HG02885 (cell line): ENCODE data around the gene RBM39.
A peak's percentile ranks its signal among the peaks of the same experiment; 100 is the strongest.
"Not testable (repeated sequence)": the region's sequence is repeated elsewhere in the genome, so short reads cannot be mapped to it uniquely, and the experiment has no call there.

ENCODE experiments used
- ATAC-seq: cut with Tn5 transposase; IDR thresholded peaks from one replicate; pipeline ENCODE4 v1.9.1; 2021; ENCODE audit warnings: mild to moderate bottlenecking; ENCODE audit not compliant: unreplicated experiment, poor library complexity

RBM39 gene

DNA sequence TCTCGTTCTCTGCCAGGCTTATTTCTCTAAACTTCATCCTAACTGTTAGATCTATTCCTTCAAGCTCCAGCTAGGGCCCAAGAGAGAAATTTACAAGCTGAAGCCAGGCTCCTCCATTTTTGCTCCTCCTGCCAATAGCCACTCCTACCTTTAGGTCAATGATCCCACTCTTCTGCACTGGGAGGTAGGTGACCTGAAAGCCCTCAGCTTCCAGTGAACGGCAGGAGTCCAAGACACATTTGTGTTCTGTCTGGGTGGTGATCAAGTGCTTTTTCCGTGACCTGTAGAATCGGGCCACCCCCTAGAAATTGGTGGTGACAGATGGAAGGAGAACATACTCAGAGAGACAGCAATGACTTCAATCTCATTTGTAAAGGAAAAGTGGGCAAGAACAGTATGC, 51.8 kb downstream of the RBM39 start:
- ATAC-seq = no peak

DNA sequence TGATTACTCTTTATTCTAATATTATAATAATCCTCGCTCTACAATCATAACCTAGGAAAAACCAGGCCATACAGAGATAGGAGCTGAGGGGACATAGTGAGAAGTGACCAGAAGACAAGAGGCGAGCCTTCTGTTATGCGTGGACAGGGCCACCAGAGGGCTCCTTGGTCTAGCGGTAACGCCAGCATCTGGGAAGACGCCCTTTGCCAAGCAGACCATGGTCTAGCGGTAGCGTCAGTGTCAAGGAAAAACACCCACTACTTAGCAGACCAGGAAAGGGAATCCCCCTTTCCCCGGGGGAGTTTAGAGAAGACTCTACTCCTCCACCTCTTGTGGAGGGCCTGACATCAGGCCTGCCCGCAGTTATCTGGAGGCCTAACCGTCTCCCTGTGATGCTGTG, 55.2 kb downstream of the RBM39 start:
- not testable (repeated sequence) for ATAC-seq

DNA sequence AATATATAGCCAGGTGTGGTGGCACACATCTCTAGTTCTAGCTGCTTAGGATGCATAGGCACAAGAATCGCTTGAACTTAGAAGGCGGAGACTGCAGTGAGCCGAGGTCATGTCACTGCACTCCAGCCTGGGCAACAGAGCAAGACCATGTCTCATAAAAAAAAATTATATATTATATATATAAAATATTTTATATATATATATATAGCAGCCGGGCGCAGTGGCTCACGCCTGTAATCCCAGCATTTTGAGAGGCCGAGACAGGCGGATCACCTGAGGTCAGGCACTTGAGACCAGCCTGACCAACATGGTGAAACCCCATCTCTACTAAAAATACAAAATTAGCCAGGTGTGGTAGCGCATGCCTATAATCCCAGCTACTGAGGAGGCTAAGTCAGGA, 56.7 kb downstream of the RBM39 start:
- not testable (repeated sequence) for ATAC-seq

DNA sequence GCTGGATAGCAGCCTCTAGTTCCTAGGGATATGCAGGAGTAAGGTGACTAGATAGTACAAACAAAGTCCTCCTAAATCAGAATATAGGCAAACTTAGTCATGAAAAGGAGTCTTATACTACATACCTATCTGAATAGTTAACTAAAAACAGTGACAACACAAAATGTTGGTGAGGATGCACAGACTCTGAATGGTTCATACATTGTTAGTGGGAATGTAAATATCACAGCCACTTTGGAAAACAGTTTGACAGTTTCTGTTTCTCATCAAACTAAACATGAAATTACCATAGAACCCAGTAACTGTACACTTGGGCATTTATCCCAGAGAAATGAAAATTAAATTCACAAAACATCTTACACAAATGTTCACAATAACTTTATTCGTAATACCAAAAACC, 60.1 kb downstream of the RBM39 start:
- no peak for ATAC-seq

DNA sequence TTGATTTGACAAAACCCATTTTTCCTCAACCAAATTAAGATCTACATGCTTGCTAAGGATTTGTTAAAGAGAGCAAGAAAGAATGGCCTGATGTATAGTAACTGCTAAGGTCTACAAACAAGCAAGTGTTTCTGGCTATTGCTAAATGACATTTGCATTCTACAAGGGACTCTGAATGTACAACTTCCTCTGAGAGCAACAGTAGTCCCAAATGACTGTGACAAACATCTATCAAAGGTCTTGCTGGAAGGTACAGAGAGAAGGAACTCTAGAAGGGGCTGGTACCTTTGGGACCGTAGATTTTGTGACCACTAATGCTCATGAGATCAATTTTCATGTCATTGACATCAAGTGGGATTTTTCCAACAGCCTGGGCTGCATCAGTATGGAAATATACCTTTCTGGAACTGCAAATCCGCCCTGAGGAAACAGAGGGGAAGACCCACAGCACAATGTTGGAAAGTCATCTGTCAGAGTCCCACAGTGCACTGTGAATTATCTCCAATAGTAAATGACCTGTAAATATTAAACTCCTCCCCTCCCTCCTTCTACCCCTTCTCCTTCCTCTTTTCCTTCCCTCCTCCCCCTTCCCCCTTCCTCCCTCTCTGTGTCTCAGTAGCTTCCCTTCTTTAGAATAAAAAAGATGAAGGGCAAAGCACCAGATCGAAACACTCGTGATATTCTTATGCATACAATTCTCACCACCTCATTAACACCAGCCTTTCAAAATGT, 61.4 kb downstream of the RBM39 start:
- ATAC-seq = no peak

DNA sequence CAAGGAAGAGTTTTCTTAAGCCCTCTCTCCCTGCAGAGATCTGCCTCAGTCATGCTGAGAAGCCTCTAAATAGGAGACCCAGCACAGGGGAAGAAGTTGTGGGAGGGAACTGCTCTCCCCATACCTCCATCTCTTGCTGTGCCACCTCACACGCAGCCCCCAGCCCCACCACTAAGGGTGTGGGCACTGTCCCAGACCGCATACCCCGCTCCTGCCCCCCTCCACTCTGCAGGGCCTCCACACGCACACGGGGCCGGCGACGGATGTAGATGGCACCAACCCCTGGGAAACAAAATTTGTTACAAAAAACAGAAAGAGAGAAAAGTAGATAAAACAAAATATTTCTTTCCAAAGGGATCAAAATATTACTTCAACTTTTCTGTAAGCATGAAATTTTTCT, 67.1 kb downstream of the RBM39 start:
- no peak for ATAC-seq

DNA sequence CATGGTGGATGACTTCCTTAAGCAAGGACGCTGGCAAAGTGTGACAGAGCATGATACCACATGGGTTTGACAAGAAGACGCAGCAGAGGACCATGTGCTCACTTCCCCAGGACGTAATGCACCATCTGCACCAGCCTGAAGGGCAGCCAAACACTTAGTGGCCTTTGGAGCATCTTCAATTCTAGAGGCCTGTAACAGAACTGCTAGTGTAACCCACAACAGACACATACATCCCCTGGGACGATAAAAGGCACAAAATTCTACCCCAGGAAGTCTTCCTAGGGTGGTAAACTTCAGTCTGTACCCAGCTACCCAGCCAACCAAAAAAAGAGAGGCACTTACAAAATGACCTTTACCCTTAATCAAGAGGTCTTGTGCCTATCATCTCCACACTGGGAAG, 68.2 kb downstream of the RBM39 start:
- ATAC-seq = no peak

DNA sequence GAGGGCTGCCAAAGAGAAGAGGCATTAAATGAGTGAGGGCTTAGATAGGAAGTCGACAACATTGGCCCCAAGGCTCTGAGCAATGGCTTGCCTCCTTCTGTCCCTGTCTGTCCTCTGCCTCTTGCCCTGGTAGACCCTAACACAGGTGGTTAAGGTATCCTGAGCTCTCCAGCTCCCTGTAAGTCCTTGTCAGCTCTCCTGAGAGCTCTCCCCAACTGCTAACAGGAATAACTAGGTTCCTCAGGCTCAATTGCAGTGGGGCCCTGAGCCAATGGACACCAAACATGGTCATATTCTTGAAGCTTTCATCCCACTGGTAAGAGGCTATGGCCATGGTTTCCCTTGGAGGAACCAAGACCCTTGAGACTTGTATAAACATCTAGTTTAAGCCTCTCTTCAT, 72.4 kb downstream of the RBM39 start:
- ATAC-seq = no peak

DNA sequence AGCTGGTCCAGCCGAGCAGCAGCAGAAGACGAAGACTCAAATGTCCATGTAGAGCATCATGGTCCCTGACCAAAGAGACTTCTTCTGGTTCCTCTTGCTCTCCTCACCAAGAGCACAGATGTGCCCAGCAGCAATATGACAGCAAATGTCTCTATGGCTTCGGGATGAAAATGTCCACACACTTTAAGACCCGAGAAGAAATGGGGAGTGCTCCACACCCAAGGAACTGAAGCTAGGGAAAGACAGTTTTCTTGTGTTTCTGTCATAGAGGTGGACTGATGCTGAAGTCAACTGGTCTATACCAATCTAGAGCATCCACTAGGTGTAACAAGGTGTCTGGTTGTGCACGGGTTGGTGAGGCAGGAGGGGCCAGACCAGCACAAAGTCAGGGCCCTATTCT, 72.8 kb downstream of the RBM39 start:
- ATAC-seq = no peak

DNA sequence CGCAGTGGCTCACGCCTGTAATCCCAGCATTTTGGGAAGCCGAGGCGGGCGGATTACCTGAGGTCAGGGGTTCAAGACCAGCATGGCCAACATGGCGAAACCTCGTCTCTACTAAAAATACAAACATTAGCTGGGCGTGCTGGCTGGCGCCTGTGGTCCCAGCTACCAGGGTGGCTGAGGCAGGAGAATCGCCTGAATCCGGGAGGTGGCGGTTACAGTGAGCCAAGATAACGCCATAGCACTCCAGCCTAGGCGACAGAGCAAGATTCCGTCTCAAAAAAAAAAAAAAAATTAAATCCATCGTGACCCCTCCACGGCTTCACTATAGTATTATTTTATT, 76.1 kb downstream of the RBM39 start:
- no peak for ATAC-seq

DNA sequence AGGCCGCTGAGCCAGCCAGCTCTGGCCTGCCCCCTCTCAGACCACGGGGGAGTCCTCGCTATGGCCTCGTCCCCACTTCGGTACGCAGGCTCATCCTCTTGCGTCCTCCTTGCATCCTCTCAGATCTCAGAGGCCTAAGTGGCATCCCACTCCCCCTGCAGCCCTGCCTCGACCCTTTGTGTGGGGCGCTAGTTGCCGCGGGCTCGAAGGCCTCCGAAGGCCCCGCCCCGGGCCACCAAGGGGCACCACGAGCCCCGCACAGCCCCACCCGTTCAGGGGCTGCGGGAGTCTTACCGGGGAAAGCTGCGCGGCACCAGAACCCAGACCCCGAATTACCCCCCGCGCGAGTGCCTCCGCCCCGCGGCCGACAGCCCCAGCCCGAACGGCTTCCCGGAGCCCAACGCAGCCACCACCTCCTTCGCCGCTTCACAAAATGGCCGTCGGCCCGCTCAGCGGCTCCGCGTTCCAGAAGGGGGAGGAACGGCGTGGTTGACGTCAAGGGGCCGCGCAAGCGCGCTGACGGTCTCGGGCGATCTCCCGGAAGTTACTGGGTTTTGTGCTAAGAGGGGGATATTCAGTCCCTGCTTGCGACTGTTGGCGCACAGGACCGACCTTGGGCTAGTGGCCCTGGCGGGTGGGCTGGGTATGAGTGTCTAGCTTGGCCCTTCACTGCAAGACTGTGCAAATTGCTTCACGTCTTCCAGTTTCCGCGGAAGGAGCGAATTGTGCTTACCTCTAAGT, 77.4 kb downstream of the RBM39 start, which contains the start of the genes CPNE1 and RBM12:
CPNE1 (minus strand) TSS at position 435 of the 741 bp plus-strand sequence. CDS start 31,977 bp downstream, outside the sequence.
RBM12 (minus strand) TSS at position 435 of the 741 bp plus-strand sequence. CDS start 9,578 bp downstream, outside the sequence.
- peak; percentile 83 for ATAC-seq

DNA sequence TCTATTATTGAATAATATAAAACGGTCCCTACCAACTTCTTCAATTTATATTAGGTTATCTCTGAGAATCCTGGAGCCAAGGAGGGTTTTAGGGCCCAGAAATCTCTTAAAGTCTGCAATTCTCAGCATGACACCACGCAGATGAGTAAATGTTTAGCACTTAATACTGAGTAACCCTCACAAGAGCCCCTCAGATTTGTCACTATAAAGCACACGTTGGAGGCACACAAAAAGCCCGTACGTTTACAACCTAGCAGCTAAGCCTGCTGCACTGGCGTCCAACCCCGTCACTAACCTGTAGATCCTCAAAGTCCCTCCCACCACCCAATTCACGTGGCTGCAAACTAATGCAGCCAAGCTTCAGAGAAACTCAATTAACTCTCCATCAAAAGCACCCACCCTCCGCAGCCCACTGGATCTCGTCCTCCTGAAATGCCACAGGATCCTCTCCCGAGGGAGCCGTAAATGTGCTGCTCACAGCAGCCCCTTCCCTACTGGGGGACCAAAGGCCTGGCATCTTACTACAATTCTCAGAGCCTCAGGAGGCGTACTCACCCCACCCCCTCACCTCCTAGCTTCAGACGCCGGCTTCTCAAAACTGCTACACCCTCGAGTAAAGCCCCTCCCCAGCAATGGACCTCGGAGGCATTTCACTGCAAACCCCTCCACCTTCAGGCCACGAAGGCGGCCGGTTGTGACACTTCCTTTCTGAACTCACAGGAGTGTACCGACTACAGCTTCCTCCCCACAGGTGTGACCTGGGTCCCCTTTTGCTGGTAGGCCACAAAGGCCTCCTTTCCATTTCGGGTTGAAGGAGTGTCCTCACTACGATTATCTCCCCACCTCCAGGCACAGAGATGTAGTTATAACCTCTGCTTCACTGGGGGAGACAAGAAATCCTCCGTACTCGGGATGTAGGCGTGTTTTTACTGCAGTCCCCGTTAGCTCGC, 78.3 kb downstream of the RBM39 start:
- ATAC-seq = peak; percentile 31

DNA sequence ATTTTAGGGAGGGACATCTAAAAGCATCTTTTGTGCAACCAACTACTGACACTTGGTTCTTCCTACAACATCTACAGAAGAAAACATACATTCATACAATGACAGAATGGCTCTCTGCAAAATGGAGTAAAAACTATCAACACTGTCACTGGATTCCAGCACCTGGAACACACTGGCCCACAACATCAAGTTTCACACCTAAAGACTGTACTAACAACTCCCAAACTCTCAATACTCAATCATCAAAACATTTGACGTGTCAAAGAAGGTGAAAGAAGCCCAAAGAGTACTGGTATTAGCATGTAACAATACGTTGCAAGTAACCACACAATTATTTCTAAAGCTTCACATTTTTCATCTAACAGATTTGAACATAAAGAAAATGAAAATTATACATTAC, 79.5 kb downstream of the RBM39 start:
- no peak for ATAC-seq

DNA sequence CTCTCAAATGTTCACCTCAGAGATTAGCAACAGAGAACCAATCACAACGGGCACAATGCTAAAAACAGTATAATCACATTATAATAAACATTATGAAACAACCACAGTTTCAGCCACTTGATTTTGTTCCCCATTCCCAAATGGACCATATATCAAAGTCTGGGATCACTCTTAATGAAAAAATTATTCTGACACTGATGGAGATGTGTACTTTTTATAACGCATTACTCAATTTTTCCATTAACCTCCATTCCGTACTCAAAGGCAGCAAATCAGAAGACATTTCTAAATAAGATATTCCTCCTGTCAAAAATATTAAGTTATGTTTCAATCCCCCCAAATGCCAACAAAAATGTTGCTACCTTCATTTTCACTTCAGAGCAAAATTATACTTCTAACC, 80.2 kb downstream of the RBM39 start:
- no peak for ATAC-seq

DNA sequence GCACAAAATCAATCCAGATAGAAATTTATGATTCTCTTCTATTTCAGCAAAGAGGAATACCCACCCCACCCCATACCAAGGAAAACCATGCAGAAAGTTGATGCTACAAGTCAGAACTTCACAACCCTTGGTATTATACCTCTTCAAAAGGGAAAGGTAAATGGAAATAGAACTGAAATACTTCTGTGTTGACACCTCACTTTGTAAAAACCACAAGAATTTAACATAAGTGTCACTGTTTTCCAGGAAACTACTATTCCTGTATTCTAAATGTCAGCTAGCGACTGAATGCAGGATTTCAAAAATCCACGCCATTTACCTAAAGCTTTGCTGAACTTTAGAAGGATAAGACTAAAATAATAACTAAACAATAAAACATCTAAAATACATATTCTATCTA, 81.0 kb downstream of the RBM39 start:
- ATAC-seq = no peak

DNA sequence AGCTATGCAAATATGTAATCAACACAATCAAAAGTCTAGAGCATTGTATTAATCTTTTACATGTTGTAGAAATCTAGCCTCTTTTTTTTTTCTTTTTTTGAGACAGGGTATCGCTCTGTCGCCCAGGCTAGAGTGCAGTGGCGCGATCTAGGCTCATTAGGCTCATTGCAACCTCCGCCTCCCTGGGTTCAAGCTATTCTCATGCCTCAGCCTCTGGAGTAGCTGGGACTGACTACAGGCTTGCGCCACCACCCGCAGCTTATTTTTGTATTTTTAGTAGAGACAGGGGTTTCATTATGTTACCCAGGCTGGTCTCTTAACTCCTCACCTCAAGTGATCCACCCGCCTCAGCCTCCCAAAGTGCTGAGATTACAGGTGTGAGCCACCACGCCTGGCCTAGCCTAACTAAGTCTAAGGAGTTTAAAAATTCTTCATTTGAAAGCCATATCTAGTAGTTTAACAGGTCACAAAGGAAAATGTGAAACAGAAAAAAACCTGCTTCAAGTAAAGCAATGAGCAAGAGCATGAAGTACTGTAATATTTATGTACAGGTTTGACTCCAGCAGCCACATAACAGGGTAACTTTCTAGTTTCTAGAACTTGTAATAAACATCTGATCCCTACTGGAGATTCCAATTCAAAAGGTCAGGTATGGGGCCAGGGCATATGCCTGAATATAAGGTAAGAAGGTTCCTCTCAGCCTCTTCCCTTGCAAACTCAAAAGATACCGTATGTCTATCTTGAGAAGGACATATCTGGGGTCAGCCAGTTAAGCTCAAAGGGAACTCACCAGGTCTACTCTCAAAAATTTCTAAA, 81.7 kb downstream of the RBM39 start:
- no peak for ATAC-seq

DNA sequence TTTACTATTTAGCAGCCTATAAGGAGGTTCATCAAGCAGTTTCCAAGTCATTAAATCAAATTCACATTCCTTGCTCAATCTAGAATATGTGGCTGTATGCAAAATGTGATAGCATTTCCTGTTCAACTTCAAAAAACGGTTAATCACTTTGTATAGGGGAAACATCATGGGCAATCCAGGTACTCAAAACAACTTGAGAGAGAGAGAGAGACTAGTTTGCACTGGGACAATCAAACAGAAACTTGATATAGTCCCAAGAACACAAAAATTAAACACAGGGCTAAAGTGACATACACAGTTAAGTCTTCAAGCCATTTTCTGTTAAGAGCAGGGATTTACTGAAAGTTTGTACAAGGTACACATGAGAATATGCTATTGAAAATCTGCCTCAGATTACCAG, 84.8 kb downstream of the RBM39 start:
- ATAC-seq = no peak

DNA sequence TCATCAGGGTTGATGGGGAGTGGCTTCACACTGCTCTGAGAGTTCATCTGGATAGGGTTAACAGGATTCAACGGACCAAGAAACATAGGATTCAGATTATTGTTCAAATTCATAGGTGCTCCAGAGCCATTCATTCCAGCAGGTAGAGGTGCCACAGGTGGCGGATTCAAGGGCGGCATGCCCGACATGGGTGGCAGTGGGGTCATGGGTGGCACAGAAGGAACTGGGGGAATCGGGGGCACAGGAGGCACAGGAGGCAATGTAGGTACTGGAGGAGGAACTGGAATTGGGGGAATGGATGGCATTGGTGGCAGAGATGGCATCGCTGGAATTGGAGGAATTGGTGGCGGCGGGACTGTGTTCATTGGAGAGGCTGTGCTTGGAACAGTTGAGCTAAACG, 87.6 kb downstream of the RBM39 start:
- ATAC-seq = no peak

DNA sequence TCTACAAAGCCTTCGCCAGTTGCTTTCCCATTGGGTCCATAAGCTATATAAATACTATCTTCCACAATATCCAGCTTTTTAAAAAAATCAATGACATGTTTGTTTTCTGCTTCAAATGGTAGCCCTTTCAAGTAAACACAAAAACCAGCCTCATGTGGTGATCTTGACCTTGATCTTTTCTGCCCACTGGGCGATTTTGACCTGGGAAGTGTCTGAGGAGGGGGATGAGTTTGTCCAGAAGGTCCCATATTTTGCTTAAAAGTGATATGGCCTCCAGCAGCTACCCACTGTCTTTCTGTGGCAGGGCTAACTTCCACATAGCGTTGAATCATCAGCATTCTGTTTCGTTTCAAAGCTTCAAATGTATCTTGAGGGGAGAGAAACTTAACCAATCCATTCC, 88.2 kb downstream of the RBM39 start:
- no peak for ATAC-seq
